H1 (cell line): ENCODE measurements around the gene SLC25A26. TPM values are rescaled to one million over a fixed set of nuclear protein-coding genes. Genes with fewer than 3 reads are reported as not detected.

ENCODE experiments used
- CTCF ChIA-PET: fragments of 300-600 bp; sonication (Branson Sonifier 250); formaldehyde crosslinking; loops from one replicate; lab custom pipeline; 2021; ENCODE audit not compliant: partially characterized antibody; lab: Charles Lee
- POLR2A ChIA-PET: fragments of 300-600 bp; sonication (Branson Sonifier 250); formaldehyde crosslinking; loops from one replicate; lab custom pipeline; 2021; ENCODE audit warnings: inconsistent platforms; ENCODE audit not compliant: partially characterized antibody; lab: Charles Lee
- DNase-seq, 2 experiments: peaks; one replicate each; pipeline versions ENCODE4 v3.0.0 to v3.0.0-alpha.2; 2010 to 2022; ENCODE audit warnings: low spot score in 2 of 2, low read depth in 1 of 2, mixed read lengths in 1 of 2
- FAIRE-seq: peaks from 2 replicates; lab custom pipeline; 2011; peaks lifted over from hg19 to GRCh38; lab: Jason Lieb, UNC
- H2AFZ ChIP-seq: 2 replicates; pipeline ENCODE4 v1.8.1; 2012; ENCODE audit warnings: low read length, inconsistent platforms
- H2AK5ac ChIP-seq: 2 replicates; pipeline ENCODE4 v1.6.1; 2013; ENCODE audit warnings: low read depth, low read length
- H2BK120ac ChIP-seq: replicated peaks from 2 replicates; pipeline ENCODE3; 2013; ENCODE audit warnings: low read depth, low read length, inconsistent platforms
- H2BK12ac ChIP-seq: 2 replicates; pipeline ENCODE4 v1.6.1; 2013; ENCODE audit warnings: low read depth, low read length
- H2BK15ac ChIP-seq: 2 replicates; pipeline ENCODE4 v1.6.1; 2013; ENCODE audit warnings: low read length
- H2BK20ac ChIP-seq: 2 replicates; pipeline ENCODE4 v1.6.1; 2013; ENCODE audit warnings: low read length
- H2BK5ac ChIP-seq: 2 replicates; pipeline ENCODE4 v1.6.1; 2013; ENCODE audit warnings: low read depth, low read length
- H3K14ac ChIP-seq: 2 replicates; pipeline ENCODE4 v1.6.1; 2013; ENCODE audit warnings: inconsistent platforms; ENCODE audit not compliant: insufficient read length
- H3K18ac ChIP-seq: 2 replicates; pipeline ENCODE4 v1.6.1; 2013; ENCODE audit warnings: low read length; ENCODE audit errors: extremely low read depth
- H3K23ac ChIP-seq: 2 replicates; pipeline ENCODE4 v1.6.1; 2013; ENCODE audit warnings: inconsistent platforms; ENCODE audit not compliant: insufficient read length
- H3K23me2 ChIP-seq: 2 replicates; pipeline ENCODE4 v1.6.1; 2013; ENCODE audit warnings: low read depth, low read length
- H3K27ac ChIP-seq: 2 replicates; pipeline ENCODE4 v1.6.1; 2011; ENCODE audit warnings: low read depth, low read length, inconsistent platforms
- H3K27me3 ChIP-seq, 4 experiments: replicated peaks in 1 of 4; 1 replicate in 1 of 4; 2 replicates in 3 of 4; pipeline versions ENCODE4 v1.6.1 to v1.8.1; 2011 to 2013; ENCODE audit warnings: low read length in 3 of 4, mild to moderate bottlenecking in 3 of 4, inconsistent platforms in 2 of 4, mixed read lengths in 2 of 4, moderate library complexity in 1 of 4; ENCODE audit not compliant: control insufficient read depth in 3 of 4, insufficient read depth in 3 of 4; ENCODE audit errors: extremely low read depth in 1 of 4
- H3K36me3 ChIP-seq, 4 experiments: 2 replicates each; pipeline versions ENCODE4 v1.6.1 to v1.8.1; 2011 to 2013; ENCODE audit warnings: mild to moderate bottlenecking in 4 of 4, low read length in 3 of 4, moderate library complexity in 2 of 4, control low read depth in 1 of 4, inconsistent platforms in 1 of 4; ENCODE audit not compliant: insufficient read depth in 4 of 4, control insufficient read depth in 2 of 4
- H3K4ac ChIP-seq: replicated peaks from 2 replicates; pipeline ENCODE3; 2013; ENCODE audit warnings: low read length, low read depth, mixed read lengths, inconsistent platforms; ENCODE audit not compliant: insufficient read length
- H3K4me1 ChIP-seq, 4 experiments: replicated peaks in 1 of 4; 1 replicate in 1 of 4; 2 replicates in 3 of 4; pipeline versions ENCODE4 v1.6.1 to v1.8.1; 2011 to 2013; ENCODE audit warnings: low read length in 3 of 4, inconsistent platforms in 2 of 4, mixed read lengths in 1 of 4; ENCODE audit not compliant: insufficient read depth in 4 of 4, control insufficient read depth in 3 of 4
- H3K4me2 ChIP-seq, 2 experiments: 2 replicates each; pipeline versions ENCODE4 v1.6.1 to v1.8.1; 2011 to 2013; ENCODE audit warnings: low read depth in 2 of 2, low read length in 2 of 2, control low read depth in 1 of 2, inconsistent platforms in 1 of 2, mild to moderate bottlenecking in 1 of 2; ENCODE audit not compliant: insufficient read depth in 1 of 2
- H3K4me3 ChIP-seq, 4 experiments: fragments of 200-600, 300-600 bp in 1 of 4; sonication (generic), shearing (Covaris generic), sonication (Bioruptor Twin) in 1 of 4; 2 replicates each; pipeline versions ENCODE4 v1.5.1 to v1.8.1; 2011 to 2016; ENCODE audit warnings: low read length in 4 of 4, low read depth in 3 of 4, control low read depth in 2 of 4, inconsistent platforms in 2 of 4, mild to moderate bottlenecking in 2 of 4, mixed read lengths in 1 of 4, moderate library complexity in 1 of 4; ENCODE audit not compliant: insufficient read depth in 2 of 4; ENCODE audit errors: extremely low read depth in 1 of 4
- H3K56ac ChIP-seq: replicated peaks from 2 replicates; pipeline ENCODE3; 2013; ENCODE audit warnings: low read depth, mild to moderate bottlenecking, mixed read lengths, low read length, inconsistent platforms; ENCODE audit not compliant: insufficient read length
- H3K79me1 ChIP-seq: 2 replicates; pipeline ENCODE4 v1.6.1; 2013; ENCODE audit warnings: low read depth, low read length, control low read depth
- H3K79me2 ChIP-seq, 2 experiments: 2 replicates each; pipeline versions ENCODE4 v1.6.1 to v1.8.1; 2012 to 2013; ENCODE audit warnings: low read length in 2 of 2, mild to moderate bottlenecking in 2 of 2, inconsistent platforms in 1 of 2; ENCODE audit not compliant: insufficient read depth in 2 of 2, control insufficient read depth in 1 of 2
- H3K9ac ChIP-seq, 4 experiments: replicated peaks in 1 of 4; 1 replicate in 1 of 4; 2 replicates in 3 of 4; pipeline versions ENCODE4 v1.6.1 to v1.8.1; 2011 to 2013; ENCODE audit warnings: low read depth in 3 of 4, low read length in 3 of 4, control low read depth in 2 of 4, mild to moderate bottlenecking in 2 of 4, moderate library complexity in 2 of 4, inconsistent platforms in 1 of 4; ENCODE audit errors: extremely low read depth in 1 of 4
- H3K9me3 ChIP-seq, 2 experiments: 2 replicates each; pipeline versions ENCODE4 v1.6.1 to v1.8.1; 2012 to 2013; ENCODE audit warnings: mild to moderate bottlenecking in 2 of 2, moderate library complexity in 2 of 2, control low read depth in 1 of 2, inconsistent platforms in 1 of 2, low read depth in 1 of 2, low read length in 1 of 2, mixed read lengths in 1 of 2; ENCODE audit not compliant: insufficient read depth in 2 of 2
- H4K20me1 ChIP-seq, 2 experiments: replicated peaks in 1 of 2; 2 replicates each; pipeline versions ENCODE3 to v1.8.1; 2011 to 2013; ENCODE audit warnings: inconsistent platforms in 2 of 2, low read length in 2 of 2, mild to moderate bottlenecking in 1 of 2; ENCODE audit not compliant: insufficient read depth in 2 of 2, control insufficient read depth in 1 of 2
- H4K5ac ChIP-seq: 2 replicates; pipeline ENCODE4 v1.6.1; 2013; ENCODE audit warnings: low read length, low read depth, mixed read lengths, inconsistent platforms; ENCODE audit not compliant: insufficient read length
- H4K8ac ChIP-seq: 2 replicates; pipeline ENCODE4 v1.8.0; 2013; ENCODE audit warnings: mild to moderate bottlenecking, moderate library complexity, low read length, inconsistent platforms; ENCODE audit not compliant: insufficient read depth; ENCODE audit errors: extremely low read depth
- H4K91ac ChIP-seq: replicated peaks from 2 replicates; pipeline ENCODE3; 2013; ENCODE audit warnings: low read length, mixed read lengths, inconsistent platforms; ENCODE audit not compliant: insufficient read length
- JUND ChIP-seq: IDR thresholded peaks from 2 replicates; pipeline ENCODE4 v1.6.1; 2011; ENCODE audit warnings: mild to moderate bottlenecking, improper control_type of control experiment, low read length
- KDM1A ChIP-seq: fragments of 200-600, 300-600 bp; sonication (generic); IDR thresholded peaks from 2 replicates; pipeline ENCODE4 v1.7.1; 2016; ENCODE audit warnings: mild to moderate bottlenecking, low read length, borderline replicate concordance
- PHF8 ChIP-seq: fragments of 200-600 bp; sonication (generic); conservative IDR thresholded peaks from 2 replicates; pipeline ENCODE4 v1.7.1; 2012; ENCODE audit warnings: low read depth, mild to moderate bottlenecking, inconsistent platforms, low read length, moderate library complexity
- TAF1 ChIP-seq: IDR thresholded peaks from 2 replicates; pipeline ENCODE4 v1.6.1; 2011; ENCODE audit warnings: mild to moderate bottlenecking, low read depth, low read length
- WGBS, 2 experiments: shearing (Covaris generic) in 1 of 2; methylation state at CpG; one replicate each; pipeline versions ENCODE4 v1.1.6 to v1.1.7; 2013 to 2015; ENCODE audit warnings: low lambda C conversion rate in 2 of 2, mixed read lengths in 2 of 2, inconsistent platforms in 1 of 2, low coverage in 1 of 2, missing lambda C conversion rate in 1 of 2; ENCODE audit not compliant: insufficient replicate concordance in 2 of 2, insufficient coverage in 1 of 2, insufficient read length in 1 of 2; ENCODE audit errors: extremely low coverage in 1 of 2, missing lambda C conversion rate in 1 of 2; 5-methylcytosine and 5-hydroxymethylcytosine counted together
- polyA plus RNA-seq, 7 experiments: library from polyadenylated mRNA; depleted of rRNA in 3 of 7; stranded (reverse) in 5 of 7; unstranded in 2 of 7; fragments of >200 nt in 5 of 7; fragments of 200-250 nt in 2 of 7; gene quantifications; 1 replicate in 5 of 7; 2 replicates in 1 of 7; 4 replicates in 1 of 7; pipeline versions ENCODE4 v1.2.1 to v1.2.3, GENCODE V29; 2011 to 2013; ENCODE audit warnings: missing spikeins in 2 of 7, mixed read lengths in 2 of 7
- total RNA-seq: library from RNA; stranded (reverse); fragmentation: NEBNext Ultra II Directional; extraction: Animal tissue kit (Norgen Biotek cat#: 25700); gene quantifications from 2 replicates; pipeline ENCODE4 v1.2.1, GENCODE V29; 2021

Gene SLC25A26
- total and polyA plus RNA-seq, 2 of the 8 experiments (the other 6 are each of a cell fraction or from before 2014, with no cell fraction given), result 30.0 to 37.0 TPM

GRCh38 chr3:66239513-66240123, 18.8 kb downstream of the SLC25A26 start:
- DNase-seq (no peak), FAIRE-seq (no peak)
- no peak overlapping the region for H2BK20ac ChIP-seq
- no peak overlapping the region for H4K5ac ChIP-seq
- H3K36me3 ChIP-seq, result peaks cover 3 to 12% (median 8%) of the 10 kb centered on the region in 4 experiments; a peak in 4 of 8 replicates
- no peak overlapping the region for H2BK12ac ChIP-seq
- H3K4me3 ChIP-seq, result no peak overlapping the region
- H3K9me3 ChIP-seq, result no peaks in the 10 kb centered on the region
- peaks cover 0 to 5% (median 2%) of the 10 kb centered on the region in 4 experiments; a peak in 3 of 7 replicates for H3K4me1 ChIP-seq
- no peak overlapping the region for H4K91ac ChIP-seq
- H3K79me2 ChIP-seq, result no peaks in the 10 kb centered on the region
- H3K23ac ChIP-seq, result no peak overlapping the region
- H3K9ac ChIP-seq, result no peak overlapping the region
- TF ChIP-seq PHF8, result no peak
- no peak for TF ChIP-seq KDM1A
- TF ChIP-seq JUND, result no peak
- TF ChIP-seq TAF1, result no peak
- no peak overlapping the region for H3K18ac ChIP-seq
- H3K4ac ChIP-seq, result no peak overlapping the region
- no peaks in the 10 kb centered on the region for H3K27me3 ChIP-seq
- H3K27ac ChIP-seq, result no peak overlapping the region
- H3K14ac ChIP-seq, result no peak overlapping the region
- no peak overlapping the region for H2BK15ac ChIP-seq
- no peaks in the 10 kb centered on the region for H3K79me1 ChIP-seq
- H4K20me1 ChIP-seq, result no peaks in the 10 kb centered on the region
- no peak overlapping the region for H3K4me2 ChIP-seq
- WGBS, 2 experiments, result 92% methylated on average over 2 of the region's 2 CpGs; no CpG with 5 or more reads in 1 of the 2 experiments
- H3K56ac ChIP-seq, result no peak overlapping the region
- H2BK5ac ChIP-seq, result no peak overlapping the region
- H4K8ac ChIP-seq, result no peak overlapping the region
- POLR2A ChIA-PET, result no interaction called here
- H3K23me2 ChIP-seq, result no peaks in the 10 kb centered on the region
- H2AFZ ChIP-seq, result no peak overlapping the region
- CTCF ChIA-PET, result interaction anchor here (1.0 to 1.3 kb wide), 2 partner anchors 13 to 138 kb away, joined by 5 to 7 read pairs; no protein-coding TSS in a partner anchor
- no peak overlapping the region for H2AK5ac ChIP-seq
- H2BK120ac ChIP-seq, result no peak overlapping the region
